NCI-H2029 treated with DMSO at 0.1 percent for 48 hours (cell line): ENCODE data around the gene RNF44.

Experiments
- DNase-seq: peaks from one replicate; lab custom pipeline; 2025; lab: John Stamatoyannopoulos, UW

The RNF44 gene

DNA sequence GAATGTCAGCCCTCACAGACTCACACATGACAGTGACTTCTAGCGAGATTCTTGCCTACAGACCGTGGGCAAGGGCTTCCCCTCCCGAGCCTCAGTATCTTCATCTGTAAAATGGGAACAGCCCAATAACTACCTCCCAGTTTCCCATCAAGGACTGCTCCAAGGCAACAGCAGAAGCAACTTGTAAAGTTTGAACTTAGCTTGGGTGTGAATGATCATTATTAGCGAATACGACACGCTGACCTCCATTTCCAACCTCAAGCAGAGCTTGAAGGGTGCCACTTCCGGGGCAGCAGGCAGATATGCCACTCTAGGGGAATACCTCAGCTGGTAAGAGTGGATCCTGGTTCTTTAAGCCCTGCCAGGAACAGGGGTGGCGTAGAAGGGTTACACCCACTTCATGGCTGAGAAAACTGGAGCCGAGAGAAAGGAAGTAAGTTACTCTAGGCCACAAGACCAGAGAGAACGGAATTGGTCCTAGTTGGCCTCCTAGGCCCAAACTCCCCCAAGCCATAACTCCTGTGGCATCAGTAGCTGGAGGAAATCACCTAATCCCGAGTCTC, 2.0 kb downstream of the RNF44 start:
- DNase-seq, result no peak

DNA sequence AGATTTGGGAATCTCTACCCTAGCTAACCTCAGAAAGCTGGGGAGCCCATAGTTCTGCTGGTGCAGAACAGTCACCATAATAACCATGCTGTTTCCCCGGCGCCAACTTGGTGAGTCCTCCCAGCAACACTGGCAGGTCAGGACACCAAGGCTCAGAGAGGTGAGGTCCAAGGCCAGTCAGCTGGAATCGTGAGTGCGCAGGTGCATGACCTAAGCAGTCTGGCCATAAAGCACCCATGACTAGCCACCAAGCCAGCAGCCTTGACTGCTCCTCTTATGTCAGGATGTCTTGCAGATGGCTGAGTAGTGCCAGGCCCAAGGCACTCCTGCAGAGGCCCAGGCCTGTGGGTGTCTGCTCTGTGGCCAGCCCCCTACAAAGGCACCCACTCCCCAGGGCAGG, 2.6 kb downstream of the RNF44 start:
- DNase-seq, result no peak

DNA sequence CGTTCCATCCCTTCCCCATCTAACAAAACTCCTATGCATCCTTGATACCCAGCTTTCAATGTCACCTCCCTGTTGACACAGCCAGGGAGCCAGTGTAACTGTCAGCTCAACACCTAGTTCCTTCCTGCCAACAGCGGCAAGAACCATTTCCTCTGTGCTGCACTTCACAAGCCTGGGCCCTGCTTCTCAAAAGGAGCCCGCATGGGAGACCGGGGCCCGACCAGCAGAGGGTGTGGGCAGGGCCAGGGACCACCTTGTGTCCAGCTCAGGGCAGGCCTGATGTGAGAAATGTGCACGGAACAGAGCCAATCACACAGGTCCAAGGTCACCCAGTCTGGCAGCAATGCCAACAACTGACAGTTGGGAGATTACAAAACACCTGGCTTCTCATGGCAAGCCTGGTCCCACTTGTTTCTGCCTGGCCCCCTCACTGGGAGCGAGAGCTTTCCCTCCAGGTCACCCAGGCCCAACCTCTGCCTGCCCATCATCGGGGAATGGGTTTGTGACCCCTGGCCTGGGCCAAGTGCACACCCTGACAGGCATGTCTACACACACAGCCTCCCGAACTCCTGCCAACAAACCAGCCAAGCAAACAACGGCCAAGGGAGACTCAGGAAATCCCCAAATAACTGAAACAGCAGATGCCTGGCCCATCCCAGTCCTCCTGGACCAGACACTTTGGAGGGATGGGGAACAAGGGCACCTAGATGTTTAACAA, 3.1 kb downstream of the RNF44 start:
- DNase-seq, result no peak

DNA sequence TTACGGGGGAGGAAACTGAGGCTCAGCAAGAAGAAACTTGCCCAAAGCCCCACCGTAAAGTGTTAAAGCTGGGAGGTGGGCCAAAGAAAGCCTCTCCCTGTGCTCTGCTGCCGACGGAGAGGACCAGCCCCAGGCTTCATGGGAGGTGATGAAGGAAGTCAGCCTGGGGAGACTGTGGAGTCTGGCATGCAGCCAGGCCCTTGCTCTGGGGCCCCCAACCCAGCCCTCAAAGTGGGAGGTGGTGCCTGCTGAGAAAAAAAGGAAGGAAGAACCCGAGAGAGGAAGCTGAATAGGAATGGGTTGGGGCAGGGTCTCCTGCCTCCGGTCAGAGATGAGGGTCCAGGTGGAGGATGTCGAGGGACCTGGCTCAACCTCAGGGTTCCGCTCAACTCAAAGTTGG, 3.8 kb downstream of the RNF44 start:
- no peak for DNase-seq

DNA sequence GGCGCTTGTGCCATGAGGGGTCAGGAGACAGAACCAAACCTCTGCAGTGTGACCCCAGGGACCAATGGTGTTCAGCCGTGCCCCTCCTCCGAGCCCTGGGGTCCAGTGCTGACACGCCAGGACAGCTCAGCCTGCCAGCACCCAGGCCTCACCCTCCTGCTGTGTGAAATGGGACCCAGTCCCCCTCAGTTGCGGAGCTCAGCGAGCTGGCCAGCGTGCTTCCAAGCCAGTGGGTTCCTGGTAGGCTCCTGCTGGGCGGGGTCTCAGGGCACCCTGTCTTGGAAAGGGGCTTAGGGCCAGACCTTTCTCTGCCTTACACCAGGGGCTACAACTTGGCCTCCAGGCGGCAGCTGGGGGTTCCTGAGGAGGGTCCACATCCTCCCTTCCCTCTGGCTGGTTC, 4.4 kb downstream of the RNF44 start:
- DNase-seq, result no peak

DNA sequence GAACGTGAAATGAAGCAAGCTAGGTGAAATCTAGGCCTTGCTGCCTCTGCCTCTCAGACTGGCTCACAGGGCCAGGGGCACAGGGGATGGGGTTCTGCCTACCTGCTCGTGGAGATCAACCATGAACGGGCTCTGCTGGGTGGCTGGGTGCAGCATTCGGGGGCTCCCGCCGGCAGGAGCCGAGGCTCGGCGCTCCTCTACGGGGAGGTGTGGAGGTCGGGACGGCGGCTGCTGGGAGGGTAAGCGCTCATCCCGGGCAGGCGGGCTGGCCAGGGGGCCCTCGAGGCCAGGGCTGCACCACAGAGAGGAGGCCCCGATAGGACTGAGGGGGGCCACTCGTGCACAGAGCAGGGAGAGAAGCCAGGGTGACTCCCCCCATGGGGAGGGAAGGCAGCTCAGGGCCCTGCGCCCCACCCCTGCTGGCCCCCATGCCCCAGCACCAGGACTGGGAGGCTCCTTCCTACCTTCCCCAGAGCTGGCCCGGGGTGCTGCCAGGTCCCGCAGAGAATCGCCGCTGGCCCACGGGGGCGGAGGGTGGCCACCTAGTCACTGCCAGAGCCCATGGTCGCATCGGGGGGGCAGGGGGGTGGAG, 5.2 kb downstream of the RNF44 start:
- no peak for DNase-seq

DNA sequence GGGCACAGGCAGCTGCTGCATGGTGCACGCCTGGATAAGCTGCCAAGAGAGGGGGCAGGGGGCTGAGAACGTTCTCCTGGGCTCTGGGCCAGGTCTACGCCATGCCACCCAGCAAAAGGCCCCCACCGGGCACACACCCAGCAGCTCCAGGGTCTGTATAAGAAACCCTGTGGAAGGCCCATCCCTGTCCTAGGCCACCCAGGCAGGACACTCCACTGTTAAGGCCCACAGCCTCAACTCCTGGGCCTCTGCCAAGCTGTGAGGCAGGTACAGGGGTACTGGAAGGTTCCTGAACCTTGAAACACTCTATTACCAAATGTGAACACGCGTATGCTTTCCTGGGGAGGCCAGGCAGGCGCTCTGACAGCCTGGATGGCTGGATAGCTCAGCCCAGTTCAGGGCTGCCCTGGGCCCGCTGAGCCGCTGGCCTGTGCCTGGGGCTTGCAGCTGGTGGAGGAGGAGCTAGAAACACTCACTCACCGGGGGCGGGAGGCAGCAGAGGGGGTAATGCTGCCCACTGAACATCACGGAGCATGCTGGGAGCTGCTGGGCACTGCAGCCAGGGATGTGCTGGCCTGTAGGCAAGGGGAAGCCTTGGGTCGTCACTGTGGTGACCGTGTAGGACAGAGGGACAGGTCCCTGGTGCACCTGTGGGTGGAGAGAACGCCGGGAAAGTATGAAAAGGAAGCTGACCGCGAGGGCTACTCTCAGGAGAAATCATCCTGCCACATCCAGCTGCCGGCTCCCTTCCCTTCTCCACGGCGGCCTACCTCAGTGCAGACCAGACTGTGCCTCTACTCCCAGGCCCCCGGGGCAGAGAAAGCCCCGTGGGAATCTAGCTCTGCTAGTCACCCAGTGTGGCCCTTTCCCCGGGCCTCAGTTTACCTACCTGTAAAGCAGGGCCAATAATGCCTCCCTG, 6.0 kb downstream of the RNF44 start:
- DNase-seq, result no peak

DNA sequence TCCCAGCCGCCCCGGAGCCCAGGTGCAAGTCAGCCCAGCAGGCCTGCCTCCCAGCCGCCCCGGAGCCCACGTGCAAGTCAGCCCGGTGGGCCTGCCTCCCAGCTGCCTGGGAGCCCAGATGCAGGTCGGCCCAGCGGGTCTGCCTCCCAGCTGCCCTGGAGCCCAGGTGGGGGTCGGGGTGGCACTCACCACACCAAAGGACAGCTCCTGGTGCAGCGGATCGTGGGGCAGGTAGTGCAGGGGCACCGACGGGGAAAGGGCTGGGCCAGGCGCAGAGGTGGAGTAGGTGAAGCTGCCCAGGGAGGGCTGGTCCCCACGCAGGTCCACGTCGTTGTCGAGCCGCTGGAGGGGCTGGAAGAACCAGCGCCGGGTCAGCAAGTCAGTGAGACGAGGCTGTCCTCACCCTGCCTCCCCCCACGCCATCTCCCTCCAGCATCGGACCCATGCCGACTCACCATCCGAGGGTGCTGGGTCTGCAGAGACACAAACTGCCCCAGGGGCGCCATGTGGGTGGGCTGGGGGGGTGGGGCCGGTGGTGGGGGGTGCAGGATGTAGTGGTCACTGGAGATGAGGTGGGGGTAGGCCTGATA, 6.7 kb downstream of the RNF44 start:
- no peak for DNase-seq

DNA sequence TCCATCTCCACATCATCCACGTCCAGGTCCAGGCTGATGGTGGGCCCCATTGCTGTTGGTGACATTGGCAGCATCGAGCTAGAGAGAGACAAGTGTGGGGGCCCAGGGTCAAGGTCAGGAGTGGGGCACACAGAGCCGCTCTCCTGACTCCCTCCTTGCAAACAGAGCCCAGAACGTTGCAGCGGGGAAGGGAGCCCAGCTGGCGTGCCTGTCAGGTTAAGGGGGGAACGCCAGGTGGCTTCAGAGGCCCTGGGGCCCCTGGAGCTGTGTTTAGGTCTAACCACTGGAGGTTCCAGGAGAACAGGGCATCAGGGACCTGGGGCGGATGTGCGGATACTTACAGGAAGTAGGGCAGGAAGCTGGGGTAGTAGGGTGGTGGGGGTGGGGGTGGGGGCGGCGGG, 7.5 kb downstream of the RNF44 start:
- no peak for DNase-seq

DNA sequence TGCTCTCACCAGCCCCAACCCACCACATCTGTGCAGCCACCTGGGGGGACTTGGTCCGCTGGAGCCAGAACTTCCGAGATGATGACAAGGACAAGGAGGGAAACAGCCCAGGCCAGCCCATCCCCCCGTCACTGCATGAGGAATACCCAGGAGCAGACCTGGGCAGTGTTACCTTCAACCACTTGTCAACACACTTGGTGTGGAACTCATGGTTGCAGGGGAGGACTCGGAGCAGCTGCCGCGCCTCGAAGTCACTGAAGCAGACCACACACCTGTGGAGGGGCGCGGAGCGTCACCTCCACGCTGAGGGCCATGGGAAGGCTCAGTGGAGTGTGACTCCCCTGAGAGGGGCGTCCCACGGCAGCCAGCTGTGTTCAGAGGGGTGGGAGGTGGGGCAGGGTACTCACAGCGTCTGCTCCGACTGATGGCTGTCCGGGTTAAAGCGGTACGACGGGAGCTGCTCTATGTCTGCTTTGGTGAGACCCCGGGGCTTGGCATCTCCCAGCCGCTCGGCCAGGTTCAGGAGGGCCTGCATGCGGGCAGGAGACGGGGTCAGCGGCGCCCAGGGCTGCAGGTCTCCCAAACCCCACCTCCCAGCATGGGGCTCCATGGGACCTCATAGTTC, 8.0 kb downstream of the RNF44 start:
- DNase-seq, result no peak

DNA sequence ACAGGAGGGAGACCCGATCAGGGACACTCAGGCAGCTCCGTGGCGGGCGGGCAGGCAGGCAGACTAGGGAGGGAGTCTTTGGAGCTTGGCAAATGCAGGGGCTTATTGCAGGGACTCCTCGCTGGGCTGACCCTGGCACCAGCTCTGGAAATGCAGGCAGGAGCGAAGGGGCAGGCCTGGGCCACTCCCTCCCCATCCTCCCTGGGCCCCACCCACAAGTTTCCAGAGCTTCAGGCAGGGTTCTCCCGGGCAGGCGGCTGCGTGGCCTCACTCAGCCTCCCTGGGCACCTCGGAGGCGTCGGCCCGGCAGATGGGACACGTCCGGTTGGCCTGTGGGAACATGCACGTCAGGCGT, 8.5 kb downstream of the RNF44 start:
- no peak for DNase-seq

DNA sequence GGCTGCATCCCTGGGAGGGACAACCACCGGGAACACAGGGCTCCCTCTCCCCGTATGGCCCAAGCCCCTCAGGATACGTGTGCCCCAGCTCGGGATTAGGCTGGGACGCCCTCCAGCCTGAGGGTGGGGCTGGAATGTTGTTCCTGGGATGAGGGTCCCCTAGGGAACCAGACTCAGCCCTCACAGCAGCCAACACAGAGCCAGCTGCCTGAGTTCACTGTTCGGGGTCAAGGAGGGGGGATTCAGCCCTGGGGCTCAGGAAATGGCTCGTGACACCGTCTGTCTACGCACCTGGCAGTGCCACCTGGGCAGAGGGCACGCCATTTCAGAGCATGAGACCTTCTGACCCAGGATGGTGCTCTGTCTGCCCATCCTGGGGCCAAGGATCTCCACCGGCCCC, 8.9 kb downstream of the RNF44 start:
- DNase-seq, result no peak

DNA sequence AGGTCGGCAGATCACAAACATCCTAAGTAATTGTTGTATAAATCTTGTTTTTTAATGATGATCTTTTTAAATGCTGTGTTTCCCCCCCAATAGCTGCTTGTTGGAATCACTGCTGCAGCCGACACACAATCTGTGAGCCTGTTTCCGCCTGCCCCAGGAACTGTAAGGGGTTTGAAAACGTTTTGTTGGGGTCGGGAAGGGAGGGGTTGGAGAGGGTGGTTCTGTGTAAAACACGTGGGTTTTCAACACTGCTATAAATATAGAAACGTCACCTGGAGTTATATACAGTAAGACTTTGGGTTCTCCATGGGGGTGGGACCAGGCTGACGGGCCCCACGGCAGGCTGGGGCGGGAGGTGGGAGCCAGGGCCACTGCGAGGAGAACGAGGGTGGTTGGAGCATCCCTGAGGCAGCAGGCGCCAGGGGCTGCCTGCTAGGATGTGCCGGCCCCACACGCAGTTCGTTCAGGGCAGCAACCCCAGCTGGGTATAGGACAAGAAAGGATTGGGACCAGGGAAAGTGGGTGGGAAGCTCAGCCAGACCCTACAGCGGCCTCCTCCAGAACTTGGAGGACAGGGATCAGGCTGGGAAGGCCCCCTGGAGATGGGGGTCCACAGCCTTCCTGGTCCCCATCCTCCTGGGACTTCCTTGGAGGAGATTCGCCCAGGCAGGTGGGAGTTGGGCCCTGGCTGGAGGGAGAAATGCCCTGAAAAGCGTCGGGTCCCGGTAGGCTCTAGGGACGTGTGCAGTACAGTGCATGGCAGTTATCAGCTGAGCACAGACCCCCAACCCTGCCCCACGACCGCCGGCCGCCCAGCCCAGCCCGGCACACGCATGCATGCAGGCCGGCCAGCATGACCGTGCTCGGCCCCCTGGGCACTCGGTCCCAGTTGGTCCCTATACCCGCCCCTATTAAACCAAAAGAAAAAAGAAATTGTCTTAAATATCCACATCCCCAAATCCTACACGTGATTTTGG, 9.7 kb downstream of the RNF44 start:
- DNase-seq, result no peak

DNA sequence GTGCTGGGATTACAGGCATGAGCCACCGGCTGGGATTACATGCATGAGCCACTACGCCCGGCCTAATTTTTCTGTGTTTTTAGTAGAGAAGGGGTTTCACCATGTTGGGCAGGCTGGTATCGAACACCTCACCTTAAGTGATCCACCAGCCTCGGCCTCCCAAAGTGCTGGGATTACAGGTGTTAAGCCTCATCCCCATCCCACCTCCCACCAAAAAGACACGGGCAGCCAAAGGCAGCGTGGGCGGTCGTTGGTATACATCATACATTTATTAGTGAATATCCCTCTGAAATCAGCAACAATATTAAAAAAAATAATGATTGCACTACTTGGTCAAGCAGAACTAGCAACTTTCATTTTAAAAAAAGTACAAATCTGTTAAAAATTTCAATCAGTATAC, 10.7 kb downstream of the RNF44 start:
- no peak for DNase-seq

DNA sequence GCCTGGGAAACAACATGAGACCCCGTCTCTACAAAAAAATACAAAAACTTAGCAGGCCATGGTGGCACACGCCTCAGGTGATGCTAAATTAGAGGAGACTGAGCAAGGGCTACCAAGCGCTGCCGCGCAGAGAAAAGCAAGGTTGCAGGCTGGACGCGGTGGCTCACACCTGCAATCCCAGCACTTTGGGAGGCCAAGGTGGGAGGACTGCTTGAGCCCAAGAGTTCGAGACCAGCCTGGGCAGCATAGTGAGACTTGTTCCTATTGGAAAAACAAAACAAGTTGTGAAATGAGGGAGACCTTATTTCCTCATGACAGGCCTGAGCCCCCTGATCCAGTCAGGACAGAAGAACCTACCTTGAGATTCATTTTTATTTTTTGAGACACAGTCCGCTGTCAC, 11.5 kb downstream of the RNF44 start:
- no peak for DNase-seq

DNA sequence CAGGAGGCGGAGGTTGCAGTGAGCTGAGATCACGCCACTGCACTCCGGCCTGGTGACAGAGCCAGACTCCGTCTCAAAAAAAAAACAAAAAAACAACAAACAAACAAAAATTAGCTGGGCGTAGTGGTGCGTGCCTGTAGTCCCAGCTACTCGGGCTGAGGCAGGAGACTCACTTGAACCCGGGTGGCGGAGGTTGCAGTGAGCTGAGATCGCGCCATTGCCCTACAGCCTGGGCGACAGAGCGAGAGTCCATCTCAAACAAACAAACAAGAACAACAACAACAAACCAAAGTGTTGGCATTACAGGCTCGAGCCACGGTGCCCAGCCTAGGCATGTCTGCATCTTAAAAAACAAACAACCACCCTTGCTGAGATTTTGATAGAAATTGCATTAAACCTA, 12.2 kb downstream of the RNF44 start:
- no peak for DNase-seq

DNA sequence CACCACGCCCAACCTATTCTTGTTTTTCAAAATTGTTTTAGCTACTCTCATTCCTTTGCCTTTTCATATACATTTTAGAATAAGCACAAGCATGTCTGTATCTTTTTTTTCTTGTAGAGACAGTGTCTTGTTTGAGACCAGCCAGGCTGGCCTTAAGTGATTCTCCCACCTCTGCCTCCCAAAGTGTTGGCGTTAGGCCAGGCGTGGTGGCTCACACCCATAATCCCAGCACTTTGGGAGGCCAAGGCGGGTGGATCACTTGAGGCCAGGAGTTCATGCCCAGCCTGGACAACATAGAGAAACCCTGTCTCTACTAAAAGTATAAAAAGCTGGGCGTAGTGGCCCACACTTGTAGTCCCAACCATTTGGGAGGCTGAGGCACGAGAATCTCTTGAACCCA, 13.1 kb downstream of the RNF44 start:
- DNase-seq, result no peak

DNA sequence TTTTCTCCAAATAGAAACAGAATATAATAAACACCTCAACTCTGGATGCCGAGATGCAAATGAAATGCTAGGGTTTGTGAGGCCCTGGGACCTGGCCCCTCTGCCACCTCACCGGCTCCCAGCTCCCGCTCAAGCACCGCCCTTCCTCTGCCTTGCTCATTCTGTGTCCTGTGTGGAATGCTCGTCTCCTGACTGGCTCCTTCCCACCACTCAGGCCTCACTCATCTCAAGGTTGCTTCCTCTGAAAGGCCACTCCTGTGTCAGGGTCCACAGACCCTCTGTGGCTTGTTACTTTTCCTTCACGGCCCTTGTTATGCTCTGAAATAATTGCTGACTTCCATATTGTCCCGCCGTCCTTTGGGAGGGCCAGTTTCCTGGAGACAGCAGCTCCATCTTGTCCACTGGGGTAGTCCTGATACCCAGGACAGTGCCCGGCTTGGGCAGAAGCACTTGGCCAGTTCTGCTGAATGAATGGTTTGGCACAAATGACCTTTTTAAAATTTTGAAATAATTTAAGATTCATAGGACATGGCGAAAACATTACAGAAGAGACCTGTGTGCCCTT, 15.4 kb downstream of the RNF44 start:
- DNase-seq, result no peak

DNA sequence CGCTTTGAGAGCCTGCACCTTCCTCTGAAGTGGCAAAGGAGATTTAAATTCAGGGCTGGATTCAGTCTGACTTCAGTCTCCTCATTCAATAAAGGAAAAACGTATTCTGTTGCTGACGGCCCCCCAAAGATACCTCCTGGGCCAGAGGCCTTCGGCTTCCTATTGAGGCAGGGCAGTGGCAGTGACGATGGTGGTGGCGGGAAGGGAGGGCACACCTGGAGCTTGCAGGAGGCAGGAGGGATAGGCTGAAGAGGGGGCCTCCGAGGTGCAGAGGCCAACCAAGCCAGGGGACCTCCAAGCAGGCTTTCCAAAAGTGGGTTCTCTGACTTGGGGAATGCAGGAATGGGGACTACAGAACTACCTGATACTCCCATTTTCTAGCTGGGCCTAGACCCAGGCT, 15.9 kb downstream of the RNF44 start:
- no peak for DNase-seq
